Stimulated activated CD4-positive, alpha-beta T cell treated with anti-CD3 and anti-CD28 coated beads, Interleukin-1b, Interleukin-23, amount 100 ng/mL, for 24 hours (primary cell): Measurements from ENCODE around the gene RASAL2.

Experiments used
- DNase-seq, 4 experiments: peaks; one replicate each; pipeline ENCODE4 v3.0.0-alpha.2; 2020; ENCODE audit warnings: low read depth in 4 of 4, low spot score in 1 of 4

Gene RASAL2

DNA sequence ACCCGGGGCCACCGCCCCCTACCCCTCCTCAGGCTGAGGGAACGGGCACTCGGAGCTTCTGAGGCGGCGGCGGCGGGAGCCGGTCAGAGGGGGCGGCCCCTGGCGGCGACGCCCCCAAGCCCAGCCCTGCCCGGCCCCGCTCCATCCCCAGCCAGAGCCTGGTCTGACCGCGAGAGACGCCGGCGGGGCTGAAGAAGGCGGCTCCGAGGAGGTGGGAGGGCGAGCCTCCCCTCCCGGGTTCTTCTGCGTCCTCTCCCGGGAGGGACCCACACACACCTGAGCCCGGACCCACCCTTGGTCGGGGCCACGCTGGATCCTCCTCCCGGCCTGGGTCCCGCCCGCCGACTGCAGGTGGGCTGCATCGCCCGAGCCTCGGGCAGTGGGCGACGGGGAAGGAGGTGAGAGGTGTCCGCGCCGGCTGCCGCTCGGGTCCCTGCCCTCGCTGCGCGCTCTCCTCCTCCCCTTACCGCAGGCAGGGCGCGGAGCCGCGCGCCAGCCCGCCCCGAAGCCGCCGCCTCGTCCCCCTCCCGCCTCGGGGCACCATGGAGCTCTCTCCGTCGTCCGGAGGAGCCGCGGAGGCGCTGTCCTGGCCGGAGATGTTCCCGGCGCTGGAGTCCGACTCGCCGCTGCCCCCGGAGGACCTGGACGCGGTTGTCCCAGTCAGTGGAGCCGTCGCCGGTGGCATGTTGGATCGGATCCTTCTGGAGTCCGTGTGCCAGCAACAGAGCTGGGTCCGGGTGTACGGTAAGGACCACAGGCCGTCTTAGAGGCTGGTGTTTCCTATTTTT, at the start of gene RASAL2:
Gene RASAL2 (plus strand): TSS at position 154 of the 788 bp plus-strand sequence. CDS start 389 bp downstream, at position 543.
- DNase-seq: no peak

DNA sequence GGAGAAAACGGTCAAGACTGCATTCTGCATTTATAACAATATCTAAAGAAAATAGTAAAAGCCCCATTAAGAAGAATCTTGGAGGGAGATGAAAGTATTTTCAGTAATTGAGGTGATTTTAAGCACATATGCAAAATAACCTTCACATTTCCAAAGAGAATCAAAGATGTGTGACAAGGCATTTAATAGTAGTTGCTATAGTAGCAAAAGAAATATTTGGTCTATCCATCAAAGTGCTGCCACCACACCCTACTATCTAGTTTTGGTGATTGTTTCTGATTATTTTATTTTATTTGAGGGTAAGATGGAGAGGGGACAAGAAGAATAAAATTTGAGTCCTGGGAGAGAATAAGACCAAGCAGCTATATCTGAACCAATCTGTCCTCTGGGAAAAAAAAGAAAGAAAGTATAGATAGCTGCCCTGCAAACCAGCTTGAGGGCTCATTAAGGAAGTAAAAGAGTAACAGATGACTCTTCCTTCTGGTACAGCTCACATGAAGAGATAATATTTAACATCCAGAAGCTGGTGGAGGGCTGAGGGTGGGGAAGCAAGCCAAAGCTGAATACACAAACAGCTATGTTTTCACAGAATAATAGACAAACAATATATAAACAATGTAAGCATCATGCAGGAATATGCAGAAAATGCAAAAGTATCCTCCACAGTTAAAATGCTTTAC, 47.2 kb upstream of the RASAL2 start:
- no peak for DNase-seq

DNA sequence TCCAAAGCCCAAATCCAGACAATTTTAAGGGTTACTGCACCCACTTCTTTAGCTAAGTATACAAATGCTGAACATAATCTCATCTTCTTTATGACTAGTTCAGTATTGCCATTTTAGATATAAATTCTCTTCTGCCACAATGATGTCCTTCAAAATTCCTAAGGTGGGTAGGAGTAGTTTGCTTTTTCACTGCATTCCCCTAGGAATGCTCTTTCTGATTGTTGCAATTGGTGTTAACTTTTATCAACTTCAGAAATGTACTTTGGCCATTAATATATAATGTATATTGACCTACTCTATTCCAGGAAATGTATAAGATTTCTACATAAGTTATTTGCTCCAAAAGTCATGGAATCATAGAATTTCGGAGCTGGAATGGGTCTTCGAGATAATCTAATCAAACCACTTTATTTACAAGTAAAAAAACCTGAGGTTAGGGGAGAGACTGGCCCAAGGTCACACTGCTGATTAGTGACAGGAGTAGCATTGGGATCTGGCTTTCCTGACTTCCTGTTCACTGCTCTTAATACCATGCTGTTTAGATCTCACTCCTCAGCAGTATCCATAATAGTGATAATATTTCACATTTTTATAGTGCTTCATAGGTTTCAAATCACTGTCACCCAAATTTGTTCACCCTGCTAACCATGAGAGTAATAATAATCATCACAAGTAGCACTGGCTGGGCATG, 46.4 kb upstream of the RASAL2 start:
- DNase-seq: no peak

DNA sequence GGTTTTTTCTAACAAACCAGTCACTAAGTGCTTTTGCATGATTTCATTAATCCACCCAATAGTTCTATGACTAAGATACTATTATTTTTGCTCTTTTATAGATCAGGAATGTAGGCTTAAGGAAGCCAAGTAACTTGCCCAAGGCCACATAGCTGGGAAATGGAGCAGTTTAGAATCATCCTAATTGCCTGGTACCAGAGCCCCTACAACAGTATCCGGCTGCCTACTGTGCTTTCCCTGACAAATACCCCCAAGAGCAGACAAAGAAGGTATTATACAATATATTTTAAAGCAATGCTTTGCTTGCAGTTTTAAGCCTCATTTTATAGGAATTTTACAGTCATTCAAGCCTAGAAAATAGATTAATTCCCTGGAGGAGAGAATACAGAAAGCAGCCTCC, 45.5 kb upstream of the RASAL2 start:
- DNase-seq: no peak

DNA sequence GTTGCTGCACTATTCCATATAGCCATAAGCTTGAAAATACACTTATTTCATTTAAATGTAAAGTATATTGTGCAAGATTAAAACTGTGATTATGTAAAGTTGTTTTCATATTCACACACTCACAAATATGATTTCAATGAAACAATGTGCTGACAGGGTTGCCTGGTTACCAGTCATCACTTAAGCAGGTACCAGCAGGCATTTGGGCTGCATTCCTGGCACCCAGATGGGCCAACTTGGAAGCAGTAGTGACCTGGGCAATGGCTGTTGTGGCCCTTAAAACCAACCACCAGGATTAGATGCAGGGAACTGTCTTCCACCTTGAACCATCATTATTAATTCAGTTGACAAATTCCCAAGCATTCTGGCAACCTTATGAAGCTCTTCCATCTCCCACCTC, 45.0 kb upstream of the RASAL2 start:
- DNase-seq: no peak

DNA sequence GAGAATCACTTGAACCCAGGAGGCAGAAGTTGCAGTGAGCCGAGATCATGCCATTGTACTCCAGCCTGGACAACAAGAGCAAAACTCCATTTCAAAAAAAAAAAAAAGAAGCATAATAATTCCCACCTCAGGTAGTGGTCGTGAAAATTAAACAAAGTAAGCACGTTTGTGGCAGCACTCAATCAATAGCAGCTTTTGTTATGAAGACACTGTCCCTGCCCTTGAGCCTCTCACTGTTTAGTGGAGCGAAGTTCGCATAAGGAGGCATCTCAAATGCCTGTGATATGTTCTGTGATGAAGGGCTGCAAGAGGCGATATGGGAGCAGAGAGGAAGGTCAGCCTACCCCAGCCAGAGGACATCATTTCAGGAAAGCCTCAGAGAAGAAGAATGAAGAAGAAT, 43.8 kb upstream of the RASAL2 start:
- no peak for DNase-seq

DNA sequence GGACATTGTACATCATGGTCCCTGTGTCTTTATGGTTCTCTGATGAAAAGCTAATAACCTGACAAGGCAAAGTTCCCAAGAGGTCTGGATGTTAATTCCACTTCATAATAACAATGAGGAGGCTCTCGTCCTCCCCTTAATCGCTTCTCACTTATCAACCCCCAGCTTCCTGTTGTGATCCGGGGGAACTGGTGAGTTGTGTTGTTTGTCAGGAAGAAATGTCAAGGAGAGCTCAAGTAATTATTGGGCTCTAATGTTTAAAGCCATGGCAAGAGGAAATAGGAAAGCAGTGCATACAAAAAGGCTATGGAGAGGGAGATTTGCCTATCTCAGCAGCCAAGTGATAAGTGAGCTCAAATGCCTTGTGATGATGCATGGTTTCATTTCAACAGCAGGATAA, 42.8 kb upstream of the RASAL2 start:
- no peak for DNase-seq

DNA sequence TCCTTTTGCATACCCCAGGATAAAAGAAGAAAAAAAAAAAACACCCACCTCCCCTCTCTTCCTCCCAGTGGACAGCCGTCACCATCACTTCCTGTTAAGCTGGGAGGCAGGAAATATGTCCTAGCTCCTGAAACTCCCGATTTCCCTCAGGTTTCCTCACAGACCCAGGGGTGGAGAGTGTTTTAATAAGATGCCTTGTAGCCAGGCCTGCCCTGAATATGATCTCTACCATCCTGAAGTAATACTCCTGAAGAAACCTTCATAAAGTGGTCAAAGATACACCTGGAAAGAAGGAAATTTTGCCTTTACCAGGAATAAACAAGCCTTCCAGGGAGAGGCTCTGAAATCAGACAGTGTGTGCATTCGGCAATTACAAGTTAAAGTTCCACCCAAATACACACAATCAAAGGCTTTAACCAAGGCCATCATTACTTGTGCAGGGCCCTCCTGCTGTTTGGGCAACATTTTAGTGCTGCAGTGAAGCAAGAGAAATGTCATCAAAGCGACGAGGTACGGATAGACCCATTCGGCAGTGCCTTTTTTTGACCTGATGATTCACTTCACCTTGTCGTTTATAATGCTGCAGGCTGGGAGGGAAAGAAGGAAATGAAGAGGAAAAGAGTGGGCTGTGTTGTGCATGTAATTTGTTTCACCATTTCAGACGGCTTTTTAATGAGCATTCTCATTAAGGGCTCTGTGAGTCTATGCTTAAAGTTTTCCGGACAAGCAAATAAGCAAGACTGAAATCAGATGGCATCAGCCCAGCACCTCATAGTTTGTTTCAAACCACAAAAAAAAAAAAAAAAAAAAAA, 41.0 kb upstream of the RASAL2 start:
- DNase-seq: no peak

DNA sequence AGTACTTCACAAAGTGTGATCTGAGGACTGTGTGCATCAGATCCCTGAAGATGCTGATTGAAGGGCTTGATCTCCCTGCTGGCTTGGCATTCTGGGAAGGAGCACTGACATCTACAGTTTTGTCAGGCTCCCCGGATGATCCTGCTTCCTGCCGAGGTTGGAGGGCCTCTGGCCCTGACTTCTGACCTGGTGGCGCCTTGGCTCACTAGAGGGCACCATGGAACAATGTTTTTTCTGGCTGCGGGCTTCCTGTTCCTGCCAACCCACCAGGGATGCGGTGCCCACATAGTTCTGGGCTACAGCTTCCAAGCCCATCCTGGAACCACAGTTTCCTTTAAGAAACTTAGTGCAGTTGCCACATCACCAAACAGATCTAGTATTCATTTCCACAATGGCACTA, 38.8 kb upstream of the RASAL2 start:
- no peak for DNase-seq

DNA sequence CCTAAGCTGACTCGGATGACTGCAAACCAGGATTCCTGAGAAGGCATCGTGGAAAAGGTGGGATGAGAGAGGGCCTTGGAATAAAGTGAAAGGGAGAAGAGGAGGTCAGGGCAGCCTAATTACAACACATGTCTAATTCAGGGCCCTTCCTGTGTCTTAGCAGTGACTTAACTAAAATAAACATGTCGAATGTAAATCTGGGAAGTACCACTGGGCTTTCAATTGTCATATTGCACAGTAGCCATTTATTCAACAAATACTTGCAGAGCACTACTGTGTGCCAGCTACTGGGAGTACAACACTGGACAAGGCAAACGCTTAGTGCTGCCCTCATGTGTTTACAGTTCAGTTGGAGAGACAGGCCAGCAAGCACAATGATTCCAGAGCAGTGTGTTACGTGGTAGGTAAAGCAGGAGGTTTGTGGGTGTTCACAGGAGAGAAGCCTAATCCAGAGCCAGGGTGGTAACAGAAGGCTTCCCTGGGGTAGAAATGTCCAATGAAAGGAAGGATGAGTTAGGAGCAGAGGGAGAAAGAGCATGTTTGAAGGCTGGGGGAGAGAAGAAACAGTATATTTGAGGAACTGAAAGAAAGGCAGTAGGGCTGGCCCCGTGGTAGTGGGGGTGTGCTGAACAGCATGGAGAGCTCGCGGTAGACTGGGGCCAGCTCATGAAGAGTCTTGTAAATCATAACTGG, 38.0 kb upstream of the RASAL2 start:
- DNase-seq: no peak

DNA sequence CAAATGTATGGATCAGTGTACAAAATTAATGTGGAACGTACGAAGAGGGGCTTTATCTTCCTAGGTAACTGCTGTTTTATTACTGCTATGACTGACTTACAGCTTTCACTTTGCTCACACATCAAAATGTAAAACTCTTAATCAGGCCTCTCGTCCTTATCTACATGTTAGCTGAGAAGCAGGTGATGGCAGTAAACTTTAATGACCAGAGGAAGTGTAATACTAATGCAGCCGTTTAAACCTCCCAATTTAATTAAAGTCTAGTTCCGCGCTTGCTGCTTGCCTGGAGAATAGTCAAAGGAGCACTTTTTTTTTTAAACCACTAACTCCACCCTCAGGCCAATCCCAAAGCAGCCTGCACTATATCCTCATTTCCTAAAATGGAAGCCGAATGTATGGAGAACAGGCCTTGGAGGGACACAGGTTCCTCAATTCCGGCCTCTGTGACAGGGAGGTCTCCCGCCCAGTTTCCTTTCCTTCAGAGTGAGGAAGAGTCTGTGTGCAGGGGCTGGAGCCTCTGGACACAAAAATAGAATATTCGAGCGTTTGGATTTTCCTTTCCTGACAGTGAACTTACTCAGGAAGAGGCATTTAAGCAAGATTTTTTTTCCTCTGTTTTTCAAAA, 36.7 kb upstream of the RASAL2 start:
- DNase-seq: no peak

DNA sequence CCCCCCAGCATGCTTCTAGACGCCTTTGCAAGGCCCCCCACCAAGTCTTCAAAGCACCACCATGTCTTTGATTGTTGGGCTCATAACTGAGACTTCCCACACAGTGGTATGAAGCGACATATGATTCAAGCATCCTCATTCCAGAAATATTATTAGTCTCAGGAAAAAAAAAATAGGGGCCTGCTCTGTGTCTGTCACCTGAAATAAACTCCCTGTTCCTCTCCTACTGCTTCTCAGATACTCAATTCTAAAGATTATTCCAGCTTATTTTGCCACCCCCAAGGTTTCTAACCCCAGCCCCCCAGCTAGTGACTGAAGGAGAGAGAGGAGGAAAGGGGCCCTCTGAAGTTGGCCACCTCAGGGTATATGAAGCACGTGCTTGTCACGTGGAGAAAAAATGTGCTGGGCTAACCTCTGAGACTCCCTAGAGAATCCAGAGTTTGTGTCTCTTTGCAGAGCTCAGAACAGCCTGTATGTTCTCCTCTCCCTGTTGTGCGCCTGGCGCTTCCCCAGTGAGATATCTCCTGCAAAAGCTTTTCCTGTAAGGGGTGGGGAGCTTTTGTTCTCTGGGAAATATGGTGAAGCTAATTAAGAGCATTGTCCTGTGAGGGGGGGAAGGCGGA, 35.9 kb upstream of the RASAL2 start:
- no peak for DNase-seq

DNA sequence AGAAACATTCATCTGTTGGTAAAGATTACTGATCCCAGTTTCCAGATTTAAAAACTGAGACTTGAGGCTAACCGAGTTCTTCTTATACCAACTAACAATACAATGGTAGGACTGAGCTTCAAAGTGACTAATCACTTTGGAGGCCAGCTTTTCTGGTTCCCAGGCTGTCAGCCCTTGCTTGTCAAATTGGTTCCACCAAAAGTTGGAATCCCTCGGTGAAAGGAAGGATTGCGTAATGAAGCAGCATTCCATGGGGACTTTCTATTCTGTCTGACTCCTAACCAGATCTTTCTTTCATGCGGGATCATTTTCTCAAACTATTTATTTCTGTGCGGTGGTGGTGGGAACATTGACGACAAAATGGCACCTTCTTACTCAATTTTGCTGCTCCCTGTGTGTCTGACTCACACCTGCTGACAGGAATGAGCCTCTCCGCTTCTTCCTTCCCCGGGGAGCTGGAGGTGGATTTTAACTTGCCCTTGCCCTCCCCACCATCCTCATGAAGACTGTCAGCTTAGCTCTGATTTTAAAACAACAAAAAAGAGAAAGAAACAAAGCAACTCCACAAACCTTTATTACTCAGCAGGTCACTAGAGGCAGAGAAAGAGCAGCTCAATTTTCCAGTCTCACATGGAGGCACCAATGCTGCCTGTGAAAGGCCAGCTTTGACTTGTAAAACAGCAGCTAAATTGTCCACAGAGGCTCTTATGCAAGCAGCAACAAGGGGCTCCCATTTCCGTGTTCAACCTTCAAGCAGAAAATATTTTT, 32.9 kb upstream of the RASAL2 start:
- DNase-seq: no peak

DNA sequence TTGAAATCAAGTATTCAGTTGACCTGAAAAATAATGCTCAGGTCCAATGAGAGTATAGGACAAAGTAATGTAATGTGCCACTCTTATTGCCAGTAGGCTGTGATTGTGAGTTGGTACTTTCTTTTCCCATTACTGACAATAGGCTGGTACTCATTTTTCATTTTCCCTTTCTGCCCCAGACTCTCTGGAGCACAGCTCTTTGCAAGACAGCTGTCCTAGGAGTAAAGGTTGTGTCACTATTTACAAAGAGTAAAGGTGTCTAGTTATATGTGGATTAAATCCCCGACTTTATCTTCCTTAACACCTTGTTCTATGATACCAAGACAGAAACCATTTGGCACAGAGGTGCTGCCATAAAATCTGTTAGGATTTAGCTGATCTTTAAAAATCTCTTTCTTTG, 32.3 kb upstream of the RASAL2 start:
- no peak for DNase-seq

DNA sequence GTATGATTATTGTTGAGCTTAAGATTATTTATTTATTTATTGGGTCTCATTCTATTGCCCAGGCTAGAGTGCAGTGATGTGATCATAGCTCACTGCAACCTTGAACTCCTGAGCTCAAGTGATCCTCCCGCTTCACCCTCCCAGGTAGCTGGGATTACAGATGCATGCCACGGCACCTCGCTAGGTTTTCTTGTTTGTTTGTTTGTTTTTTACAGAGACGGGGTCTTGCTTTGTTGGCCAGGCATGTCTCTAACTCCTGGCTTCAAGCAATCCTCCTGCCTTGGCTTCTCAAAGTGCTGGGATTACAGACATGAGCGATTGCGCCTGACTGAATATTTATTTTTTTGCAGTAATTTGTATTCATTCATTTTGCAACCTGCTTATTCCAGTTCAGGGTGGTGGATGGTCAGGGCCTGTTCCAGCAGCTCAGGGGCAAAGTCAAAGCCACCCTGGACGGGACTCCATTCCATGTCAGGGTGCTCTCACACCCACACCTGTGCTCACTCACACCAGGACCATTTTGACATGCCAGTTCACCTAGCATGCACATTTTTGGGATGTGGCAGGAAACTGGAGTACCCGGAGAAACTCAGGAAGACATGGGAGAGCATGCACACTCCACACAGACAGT, 29.6 kb upstream of the RASAL2 start:
- DNase-seq: no peak

DNA sequence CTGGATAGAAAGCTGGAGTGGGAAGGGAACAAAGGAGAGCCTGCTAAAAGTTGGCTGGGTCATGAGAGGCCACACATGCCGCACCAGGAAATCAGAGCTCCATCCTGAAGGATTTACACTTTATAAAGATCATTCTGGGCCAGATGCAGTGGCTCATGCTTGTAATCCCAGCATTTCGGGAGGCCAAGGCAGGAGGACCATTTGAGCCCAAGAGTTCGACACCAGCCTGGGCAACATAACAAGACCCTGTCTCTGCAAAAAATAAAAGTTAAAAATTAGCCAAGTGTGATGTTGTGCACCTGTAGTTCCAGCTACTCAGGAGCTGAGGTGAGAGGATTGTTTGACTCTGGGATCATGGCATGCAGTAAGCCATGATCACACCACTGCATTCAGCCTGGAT, 28.7 kb upstream of the RASAL2 start:
- DNase-seq: no peak

DNA sequence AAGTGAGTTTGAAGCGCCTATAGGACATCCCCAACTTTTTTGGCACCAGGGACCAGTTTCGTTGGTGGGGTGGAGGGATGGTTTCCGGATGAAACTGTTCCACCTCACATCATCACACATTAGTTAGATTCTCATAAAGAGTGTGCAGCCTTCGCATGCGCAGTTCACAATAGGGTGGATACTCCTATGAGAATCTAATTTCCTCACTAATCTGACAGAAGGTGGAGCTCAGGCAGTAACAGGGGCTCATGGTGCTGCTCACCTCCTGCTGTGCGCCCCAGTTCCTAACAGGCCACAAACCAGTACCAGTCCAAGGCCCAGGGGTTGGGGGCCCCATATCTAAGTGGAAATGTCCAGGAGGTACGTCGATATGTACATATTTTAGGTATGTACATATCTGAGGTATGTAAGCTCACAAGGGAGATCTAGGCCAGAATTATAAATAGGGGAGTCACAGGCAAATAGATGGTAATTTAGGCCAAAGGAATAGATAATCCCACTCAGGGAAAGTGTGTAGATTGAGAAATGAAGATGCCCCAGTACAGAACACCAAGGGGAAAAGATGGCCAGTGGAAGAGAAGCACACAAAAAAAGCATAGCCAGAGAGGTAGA, 27.5 kb upstream of the RASAL2 start:
- no peak for DNase-seq

DNA sequence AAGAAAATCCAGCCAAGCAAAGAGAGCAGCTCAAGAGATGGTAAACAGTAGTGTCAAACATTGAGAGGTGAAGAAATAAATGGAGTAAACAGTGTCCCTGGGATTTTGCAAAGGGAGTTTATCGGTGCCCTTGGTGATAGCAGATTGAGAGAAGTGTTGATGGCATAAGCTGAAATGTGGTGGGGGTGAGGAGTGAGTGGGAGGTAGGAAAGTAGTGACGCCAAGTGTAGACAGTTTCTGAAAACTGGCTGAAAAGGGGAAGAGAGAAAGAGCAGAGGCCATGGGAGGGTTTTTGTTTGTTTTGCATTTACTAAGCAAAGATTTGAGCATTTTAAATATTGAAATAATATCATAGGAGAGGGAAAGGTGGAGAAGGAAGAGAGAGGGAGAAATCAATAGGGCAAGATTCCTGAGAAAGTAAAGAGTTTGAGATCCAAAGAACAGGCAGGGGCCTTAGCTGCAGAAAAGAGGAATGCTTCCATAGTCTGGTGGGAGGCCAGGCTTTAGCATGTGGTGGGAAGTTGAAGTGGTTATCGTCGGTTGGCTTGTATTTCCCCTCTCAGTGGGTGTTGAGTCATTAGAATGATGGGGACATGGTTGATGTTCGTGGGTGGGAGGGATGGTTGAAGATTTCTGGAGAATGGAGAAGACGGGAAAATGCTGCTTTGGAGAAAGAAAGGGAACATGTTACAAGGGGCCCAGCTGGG, 26.8 kb upstream of the RASAL2 start:
- no peak for DNase-seq
